ENCODE results near the gene PRTG.

The PRTG gene

GRCh38 chr15:55588815-55589115 lies 154.2 kb downstream of the PRTG start:
- no peaks in the 10 kb centered on the region for H3K9me3 ChIP-seq
- peaks cover 95% of the 10 kb centered on the region for H3K27me3 ChIP-seq
- no peak overlapping the region for H3K27ac ChIP-seq
- no peak overlapping the region for H3K4me3 ChIP-seq (ENCODE audit: low read depth in 1 of 2, low read length in 1 of 2)
- no peaks in the 10 kb centered on the region for H3K36me3 ChIP-seq
- peaks cover 5 to 6% of the 10 kb centered on the region in 2 experiments for H3K4me1 ChIP-seq (ENCODE audit: control insufficient read depth in 1 of 2, insufficient read depth in 1 of 2, low read depth in 1 of 2, low read length in 1 of 2)
- TF ChIP-seq, protein P1, sequence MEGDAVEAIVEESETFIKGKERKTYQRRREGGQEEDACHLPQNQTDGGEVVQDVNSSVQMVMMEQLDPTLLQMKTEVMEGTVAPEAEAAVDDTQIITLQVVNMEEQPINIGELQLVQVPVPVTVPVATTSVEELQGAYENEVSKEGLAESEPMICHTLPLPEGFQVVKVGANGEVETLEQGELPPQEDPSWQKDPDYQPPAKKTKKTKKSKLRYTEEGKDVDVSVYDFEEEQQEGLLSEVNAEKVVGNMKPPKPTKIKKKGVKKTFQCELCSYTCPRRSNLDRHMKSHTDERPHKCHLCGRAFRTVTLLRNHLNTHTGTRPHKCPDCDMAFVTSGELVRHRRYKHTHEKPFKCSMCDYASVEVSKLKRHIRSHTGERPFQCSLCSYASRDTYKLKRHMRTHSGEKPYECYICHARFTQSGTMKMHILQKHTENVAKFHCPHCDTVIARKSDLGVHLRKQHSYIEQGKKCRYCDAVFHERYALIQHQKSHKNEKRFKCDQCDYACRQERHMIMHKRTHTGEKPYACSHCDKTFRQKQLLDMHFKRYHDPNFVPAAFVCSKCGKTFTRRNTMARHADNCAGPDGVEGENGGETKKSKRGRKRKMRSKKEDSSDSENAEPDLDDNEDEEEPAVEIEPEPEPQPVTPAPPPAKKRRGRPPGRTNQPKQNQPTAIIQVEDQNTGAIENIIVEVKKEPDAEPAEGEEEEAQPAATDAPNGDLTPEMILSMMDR (IDR thresholded peaks at IDR 0.05): no peak

DNA sequence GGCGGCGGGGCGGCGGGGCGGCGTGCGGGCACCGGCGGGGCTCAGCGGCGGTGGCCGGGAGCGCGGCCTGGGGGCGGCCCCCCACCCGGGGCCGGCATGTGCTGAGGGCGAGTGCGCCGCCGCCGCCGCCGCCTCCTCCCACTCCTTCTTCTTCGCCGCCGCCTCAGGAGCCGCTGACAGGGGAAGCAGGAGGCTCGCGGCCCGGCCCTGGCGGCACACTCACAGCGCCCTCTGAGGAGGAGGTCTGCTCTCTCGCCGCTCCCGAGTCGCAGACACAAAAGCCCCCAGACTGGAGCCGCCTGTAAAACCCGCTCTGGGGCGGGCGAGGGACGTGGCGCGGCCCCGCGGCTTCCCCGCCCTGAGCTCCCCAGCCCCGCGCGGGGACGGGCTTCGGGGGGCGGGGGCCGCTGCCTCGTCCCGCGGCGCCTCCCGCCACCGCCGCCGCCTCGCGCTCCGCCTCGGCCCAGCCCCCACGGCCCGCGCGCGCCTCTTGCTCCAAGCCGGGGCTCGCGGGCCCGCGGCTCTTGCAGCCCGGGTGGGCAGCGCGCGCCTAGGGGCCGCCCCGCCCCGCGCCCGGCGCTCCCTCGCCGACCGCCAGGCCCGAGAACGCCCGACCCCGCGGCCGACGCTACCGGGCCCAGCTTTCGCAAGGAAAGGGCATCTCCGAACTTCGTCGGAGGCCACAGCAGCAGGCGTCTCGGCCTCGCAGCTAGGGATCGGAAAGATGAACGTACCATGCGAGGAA lies 154.7 kb downstream of the PRTG start, which contains the start of gene PYGO1:
Gene PYGO1, minus strand, starts transcription at position 276 of the 745 bp plus-strand sequence. CDS start 462 bp downstream, outside the sequence.
- Histone ChIP-seq H3K4me1 (ENCODE audit: control insufficient read depth in 1 of 2, insufficient read depth in 1 of 2, low read depth in 1 of 2, low read length in 1 of 2) (peaks cover 5 to 6% of the 10 kb centered on the region in 2 experiments), H3K4me3 (ENCODE audit: low read depth in 1 of 2, low read length in 1 of 2) (no peak within 1 kb of the TSS), H3K27ac (no peak within 1 kb of the TSS), H3K36me3 (no peaks in the 10 kb centered on the region), H3K27me3 (peaks cover 100% of the 10 kb centered on the region), H3K9me3 (no peaks in the 10 kb centered on the region)
- TF ChIP-seq, protein P1 (IDR thresholded peaks at IDR 0.05): no peak

- Histone ChIP-seq H3K27ac (no peak overlapping the region), H3K9me3 (no peaks in the 10 kb centered on the region), H3K4me3 (ENCODE audit: low read depth in 1 of 2, low read length in 1 of 2) (no peak overlapping the region), H3K27me3 (peaks cover 100% of the 10 kb centered on the region), H3K4me1 (ENCODE audit: control insufficient read depth in 1 of 2, insufficient read depth in 1 of 2, low read depth in 1 of 2, low read length in 1 of 2) (peaks cover 5 to 6% of the 10 kb centered on the region in 2 experiments), H3K36me3 (no peaks in the 10 kb centered on the region)
- TF ChIP-seq, protein P1 (IDR thresholded peaks at IDR 0.05): no peak
Measured at GRCh38 chr15:55587321-55588069, 155.5 kb downstream of the PRTG start.

GRCh38 chr15:55586808-55587207 lies 156.1 kb downstream of the PRTG start:
- Histone ChIP-seq H3K9me3 (no peaks in the 10 kb centered on the region), H3K4me1 (ENCODE audit: control insufficient read depth in 1 of 2, insufficient read depth in 1 of 2, low read depth in 1 of 2, low read length in 1 of 2) (peaks cover 5 to 6% of the 10 kb centered on the region in 2 experiments), H3K27ac (no peak overlapping the region), H3K36me3 (no peaks in the 10 kb centered on the region), H3K27me3 (peaks cover 100% of the 10 kb centered on the region), H3K4me3 (ENCODE audit: low read depth in 1 of 2, low read length in 1 of 2) (no peak overlapping the region)
- TF ChIP-seq, protein P1 (IDR thresholded peaks at IDR 0.05): no peak

DNA sequence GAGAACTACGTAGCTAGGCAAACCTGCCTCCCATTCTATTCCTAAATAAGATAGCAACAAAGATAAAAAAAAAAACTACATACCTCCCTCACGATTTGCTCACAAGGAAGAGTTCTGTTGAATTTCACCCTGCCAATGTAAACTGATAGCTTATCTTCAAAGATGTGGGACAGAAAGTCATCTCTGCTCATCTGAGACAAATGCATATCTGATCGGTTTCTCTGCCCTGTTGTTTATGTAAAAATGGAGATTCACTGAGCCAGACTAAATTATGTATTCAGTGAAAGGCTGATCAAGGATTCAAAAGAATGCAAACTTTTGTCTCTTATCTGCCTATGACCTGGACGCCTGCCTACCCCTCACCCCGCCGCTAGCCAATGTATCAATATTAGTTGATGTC lies 166.0 kb downstream of the PRTG start:
- Histone ChIP-seq H3K36me3 (no peaks in the 10 kb centered on the region), H3K27me3 (peaks cover 66% of the 10 kb centered on the region), H3K27ac (no peak overlapping the region), H3K4me3 (ENCODE audit: low read depth in 1 of 2, low read length in 1 of 2) (no peak overlapping the region), H3K9me3 (no peaks in the 10 kb centered on the region), H3K4me1 (ENCODE audit: control insufficient read depth in 1 of 2, insufficient read depth in 1 of 2, low read depth in 1 of 2, low read length in 1 of 2) (no peaks in the 10 kb centered on the region)
- TF ChIP-seq, protein P1 (IDR thresholded peaks at IDR 0.05): no peak
